GM18508 (cell line): ENCODE data around the gene LEFTY2.
"Not testable (repeated sequence)": the region's sequence is repeated elsewhere in the genome, so short reads cannot be mapped to it uniquely, and the experiment has no call there.

Experiments used
- ATAC-seq: cut with Tn5 transposase; IDR thresholded peaks from one replicate; pipeline ENCODE4 v1.9.1; 2021; ENCODE audit warnings: moderate number of reproducible peaks; ENCODE audit not compliant: insufficient read depth, unreplicated experiment

LEFTY2 gene

GRCh38 chr1:225908013-225908640 is 32.9 kb downstream of the LEFTY2 start:
- ATAC-seq = no peak

GRCh38 chr1:225907341-225907740 is 33.7 kb downstream of the LEFTY2 start:
- no peak for ATAC-seq

GRCh38 chr1:225906467-225906866 is 34.6 kb downstream of the LEFTY2 start:
- ATAC-seq = no peak

- no peak for ATAC-seq
Observed at GRCh38 chr1:225903623-225904022, 37.4 kb downstream of the LEFTY2 start.

GRCh38 chr1:225899044-225899925 is 41.7 kb downstream of the LEFTY2 start:
- no peak for ATAC-seq

GRCh38 chr1:225897595-225898514 is 43.2 kb downstream of the LEFTY2 start:
- no peak for ATAC-seq

- ATAC-seq = peak; percentile 100
Observed at GRCh38 chr1:225896937-225897549, 44.0 kb downstream of the LEFTY2 start.

GRCh38 chr1:225896494-225896893 is 44.5 kb downstream of the LEFTY2 start:
- ATAC-seq = no peak

- ATAC-seq = no peak
Observed at GRCh38 chr1:225892307-225892706, 48.7 kb downstream of the LEFTY2 start.

- ATAC-seq = no peak
Observed at GRCh38 chr1:225891229-225891972, 49.6 kb downstream of the LEFTY2 start.

GRCh38 chr1:225890346-225891228 is 50.4 kb downstream of the LEFTY2 start:
- ATAC-seq = no peak

- no peak for ATAC-seq
Observed at GRCh38 chr1:225889743-225890142, 51.3 kb downstream of the LEFTY2 start.

- ATAC-seq = no peak
Observed at GRCh38 chr1:225888898-225889601, 52.0 kb downstream of the LEFTY2 start, which contains the start of gene LEFTY1. Gene LEFTY1, minus strand, starts transcription at chr1:225889146. Its CDS starts 80 bp downstream, at chr1:225889066.

GRCh38 chr1:225888289-225888897 is 52.6 kb downstream of the LEFTY2 start:
- ATAC-seq = no peak

GRCh38 chr1:225887554-225888288 is 53.3 kb downstream of the LEFTY2 start:
- ATAC-seq = not testable (repeated sequence)

- ATAC-seq = no peak
Observed at GRCh38 chr1:225887030-225887314, 54.0 kb downstream of the LEFTY2 start.
